Stomach (tissue), 9 donors: ENCODE results near the gene TPST2. TPM values are rescaled to one million over a fixed set of nuclear protein-coding genes. Genes with fewer than 3 reads are reported as not detected.
A peak's percentile ranks its signal among the peaks of the same experiment; 100 is the strongest.

Experiments used
- DNase-seq, 2 donors: peaks; one replicate each; pipeline versions ENCODE4 v3.0.0 to v3.0.0-alpha.2; 2013 to 2019
- H3K27ac ChIP-seq, 5 donors: fragments of 200-600 bp in 4 of 5; sonication (generic) in 4 of 5; one replicate each; pipeline ENCODE4 v1.5.1; 2013 to 2019; ENCODE audit warnings: mild to moderate bottlenecking in 1 of 5, moderate library complexity in 1 of 5
- H3K27me3 ChIP-seq, 3 donors: fragments of 200-600 bp; sonication (generic); one replicate each; pipeline ENCODE4 v1.5.1; 2017 to 2019; ENCODE audit warnings: mixed run types in 1 of 3
- H3K36me3 ChIP-seq, 4 donors: fragments of 200-600 bp; sonication (generic); 1 replicate in 3 of 4; 2 replicates in 1 of 4; pipeline ENCODE4 v1.5.1; 2016 to 2019
- H3K4me1 ChIP-seq, 4 donors: fragments of 200-600 bp; sonication (generic); one replicate each; pipeline ENCODE4 v1.5.1; 2016 to 2019
- H3K4me3 ChIP-seq, 4 donors: fragments of 200-600 bp; sonication (generic) in 3 of 4; one replicate each; pipeline ENCODE4 v1.5.1; 2016 to 2019; ENCODE audit warnings: mild to moderate bottlenecking in 1 of 4
- H3K9me3 ChIP-seq, 4 donors: fragments of 200-600 bp; sonication (generic); one replicate each; pipeline ENCODE4 v1.5.1; 2016 to 2019
- EP300 ChIP-seq: sonication (generic); formaldehyde crosslinking; IDR thresholded peaks from one replicate; pipeline ENCODE4 v1.6.1; 2017; ENCODE audit warnings: antibody characterized with exemption
- POLR2A ChIP-seq, 4 donors: fragments of 450-650 bp; IDR thresholded peaks; one replicate each; pipeline ENCODE4 v1.6.1; 2016; ENCODE audit warnings: antibody characterized with exemption in 4 of 4, control low read depth in 2 of 4, mild to moderate bottlenecking in 1 of 4, moderate library complexity in 1 of 4
- POLR2AphosphoS5 ChIP-seq, 3 donors: sonication (generic); formaldehyde crosslinking; IDR thresholded peaks; one replicate each; pipeline ENCODE4 v1.6.1; 2016; ENCODE audit warnings: antibody characterized with exemption in 3 of 3
- WGBS, 5 donors: extraction: QIAGEN DNeasy Blood & Tissue Kit in 3 of 5; methylation state at CpG; one replicate each; pipeline versions ENCODE4 v1.1.5 to v1.1.7; 2013 to 2018; 5-methylcytosine and 5-hydroxymethylcytosine counted together
- intact Hi-C: fragments of 100-400 bp; cut with DNase I; formaldehyde crosslinking; loops from one replicate; pipeline ENCODE4 v1.15.1; 2023; ENCODE audit warnings: low total_unique reads
- polyA plus RNA-seq, 3 donors: library from polyadenylated mRNA; stranded (reverse); fragments of 200-250 nt; gene quantifications; one replicate each; pipeline ENCODE4 v1.2.3, GENCODE V29; 2013
- total RNA-seq, 5 donors: library from RNA; depleted of rRNA; stranded (reverse); fragments of >200 nt; gene quantifications; one replicate each; pipeline versions ENCODE4 v1.1.0 to v1.2.3, GENCODE V29; 2014 to 2016
- TF ChIP-seq, protein P1 (sequence below), 7 experiments: fragments of 450-650 bp in 4 of 7; fragments of 200-600 bp in 3 of 7; sonication (generic) in 3 of 7; IDR thresholded peaks; one replicate each; pipeline ENCODE4 v1.5.1; 2016 to 2019; ENCODE audit warnings: antibody characterized with exemption in 7 of 7, control low read depth in 2 of 7, mild to moderate bottlenecking in 1 of 7
- donor health status: healthy with polysubstance abuse.
- donor health status: Bipolar disorder and iron deficiency.
- donor health status: healthy.

The TPST2 gene
- total and polyA plus RNA-seq, 8 donors, result 5.3 to 88.3 (median 10.4) TPM

DNA sequence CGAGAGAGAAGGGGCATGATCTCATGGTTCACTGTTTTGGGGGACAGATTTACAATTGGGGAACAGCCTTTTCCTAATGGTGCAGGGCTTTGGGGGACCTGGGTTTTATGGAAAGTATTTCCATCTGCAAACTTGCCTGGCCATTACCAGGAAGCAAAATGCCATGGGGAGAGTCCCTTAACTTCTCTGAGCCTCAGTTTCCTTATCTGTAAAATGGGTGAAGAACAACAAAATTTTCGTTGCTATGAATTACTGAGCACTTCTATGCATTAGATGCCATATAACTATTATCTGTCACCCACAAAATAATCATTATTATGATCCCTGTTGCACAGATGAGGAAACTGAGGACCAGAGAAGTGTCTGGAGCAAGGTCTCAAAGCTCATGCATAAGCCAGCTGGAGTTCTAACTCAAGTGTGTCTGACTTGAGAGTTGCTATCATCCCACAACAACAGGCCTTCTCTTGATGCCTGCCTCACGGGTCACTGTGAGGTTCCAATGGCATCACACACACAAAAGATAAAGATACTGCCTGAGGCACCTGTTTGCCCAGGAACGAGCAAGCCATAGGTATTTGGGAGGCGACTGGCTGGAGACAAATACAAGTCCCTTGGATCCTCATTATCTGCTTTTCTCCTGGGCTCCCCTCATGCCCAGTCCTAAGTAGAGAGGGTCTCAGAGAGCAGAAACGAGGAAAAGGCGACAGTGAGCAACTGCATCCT, 15.8 kb downstream of the TPST2 start:
- Histone ChIP-seq H3K4me1 (peaks cover 0 to 31% (median 0%) of the 10 kb centered on the region in 4 donors), H3K27me3 (no peaks in the 10 kb centered on the region), H3K36me3 (no peaks in the 10 kb centered on the region), H3K4me3 (no peak overlapping the region), H3K27ac (peak overlapping the region in 2 of 5 donors; percentile 48 to 59), H3K9me3 (no peaks in the 10 kb centered on the region)
- DNase-seq, result no peak
- intact Hi-C loops, result no loop called here
- TF ChIP-seq, protein P1, sequence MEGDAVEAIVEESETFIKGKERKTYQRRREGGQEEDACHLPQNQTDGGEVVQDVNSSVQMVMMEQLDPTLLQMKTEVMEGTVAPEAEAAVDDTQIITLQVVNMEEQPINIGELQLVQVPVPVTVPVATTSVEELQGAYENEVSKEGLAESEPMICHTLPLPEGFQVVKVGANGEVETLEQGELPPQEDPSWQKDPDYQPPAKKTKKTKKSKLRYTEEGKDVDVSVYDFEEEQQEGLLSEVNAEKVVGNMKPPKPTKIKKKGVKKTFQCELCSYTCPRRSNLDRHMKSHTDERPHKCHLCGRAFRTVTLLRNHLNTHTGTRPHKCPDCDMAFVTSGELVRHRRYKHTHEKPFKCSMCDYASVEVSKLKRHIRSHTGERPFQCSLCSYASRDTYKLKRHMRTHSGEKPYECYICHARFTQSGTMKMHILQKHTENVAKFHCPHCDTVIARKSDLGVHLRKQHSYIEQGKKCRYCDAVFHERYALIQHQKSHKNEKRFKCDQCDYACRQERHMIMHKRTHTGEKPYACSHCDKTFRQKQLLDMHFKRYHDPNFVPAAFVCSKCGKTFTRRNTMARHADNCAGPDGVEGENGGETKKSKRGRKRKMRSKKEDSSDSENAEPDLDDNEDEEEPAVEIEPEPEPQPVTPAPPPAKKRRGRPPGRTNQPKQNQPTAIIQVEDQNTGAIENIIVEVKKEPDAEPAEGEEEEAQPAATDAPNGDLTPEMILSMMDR (IDR thresholded peaks at IDR 0.05), result no peak
- TF ChIP-seq POLR2AphosphoS5 (IDR thresholded peaks at IDR 0.05) (no peak), EP300 (no peak), POLR2A (IDR thresholded peaks at IDR 0.05) (no peak)
- 76 to 83% (median 79%) methylated on average over 7 of the region's 7 CpGs for WGBS, 5 donors

DNA sequence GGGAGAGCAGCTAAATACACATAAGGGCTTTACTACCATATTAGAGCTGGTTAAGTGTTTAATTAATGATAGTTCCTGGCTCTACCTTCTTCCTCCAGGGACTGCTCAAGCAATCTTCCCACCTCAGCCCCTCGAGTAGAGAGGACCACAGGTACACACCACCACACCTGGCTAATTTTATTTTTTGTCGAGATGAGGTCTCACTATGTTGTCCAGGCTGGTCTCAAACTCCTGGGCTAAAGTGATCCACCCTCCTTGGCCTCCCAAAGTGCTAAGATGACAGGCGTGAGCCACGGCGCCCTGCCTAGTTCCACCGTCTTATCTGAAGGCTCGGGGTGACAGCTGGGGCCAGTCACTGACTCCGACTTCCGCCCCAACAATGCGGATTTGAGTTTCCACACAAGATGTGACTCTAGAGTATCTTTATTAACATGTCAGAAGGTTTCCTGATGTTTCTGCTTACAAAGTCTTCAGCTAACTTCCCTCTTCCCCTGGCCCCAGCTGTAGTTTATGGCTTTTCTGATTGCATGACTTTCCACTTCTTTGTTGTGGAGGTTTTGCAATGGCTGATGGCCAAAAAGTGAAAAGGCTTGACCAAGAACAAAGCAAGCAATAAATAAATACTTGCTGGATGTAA, 16.8 kb downstream of the TPST2 start:
- intact Hi-C loops, result no loop called here
- H3K27me3 ChIP-seq, result no peaks in the 10 kb centered on the region
- H3K36me3 ChIP-seq, result no peaks in the 10 kb centered on the region
- peak; percentile 34 to 50 for DNase-seq
- TF ChIP-seq POLR2AphosphoS5 (IDR thresholded peaks at IDR 0.05) (no peak), EP300 (no peak), POLR2A (IDR thresholded peaks at IDR 0.05) (no peak)
- TF ChIP-seq, protein P1 (IDR thresholded peaks at IDR 0.05), result no peak
- peaks cover 0 to 29% (median 0%) of the 10 kb centered on the region in 4 donors for H3K4me1 ChIP-seq
- H3K27ac ChIP-seq, result peak overlapping the region in 3 of 5 donors; percentile 34 to 59 (median 48)
- no peaks in the 10 kb centered on the region for H3K9me3 ChIP-seq
- H3K4me3 ChIP-seq, result no peak overlapping the region
- WGBS, 5 donors, result 62 to 71% (median 63%) methylated on average over 10 of the region's 10 CpGs

DNA sequence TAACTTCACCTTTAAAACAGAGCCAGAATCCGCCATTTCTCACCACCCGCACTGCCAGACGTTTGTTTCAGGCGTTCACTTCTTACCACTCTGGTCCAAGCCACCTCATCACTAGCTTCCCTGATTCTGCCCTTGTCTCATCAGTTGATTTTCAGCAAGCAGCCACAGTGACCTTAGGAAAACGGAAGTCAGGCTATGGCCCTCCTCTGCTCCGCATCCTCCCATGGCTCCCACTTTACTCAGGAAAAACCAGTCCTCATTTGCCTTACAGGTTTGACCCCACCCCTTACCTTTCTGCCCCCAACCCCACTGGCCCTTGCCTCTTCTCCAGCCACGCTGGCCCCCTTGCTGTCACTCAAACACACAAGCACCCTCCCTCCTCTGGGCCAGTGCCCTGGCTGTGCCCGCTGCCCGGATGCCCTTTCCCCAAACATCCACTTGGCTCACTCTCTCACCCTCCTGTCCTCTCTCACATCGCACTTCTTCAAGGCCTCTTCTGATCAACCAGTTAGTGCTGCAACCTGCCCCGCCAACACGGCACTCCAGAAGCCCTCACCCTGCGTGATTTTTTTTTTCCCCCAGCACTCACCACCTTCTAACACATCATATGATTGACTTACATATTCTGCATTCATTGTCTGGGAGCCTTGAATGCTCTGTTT, 18.9 kb downstream of the TPST2 start:
- H3K36me3 ChIP-seq, result no peaks in the 10 kb centered on the region
- peaks cover 0 to 29% (median 0%) of the 10 kb centered on the region in 4 donors for H3K4me1 ChIP-seq
- 88 to 94% (median 93%) methylated on average over 13 of the region's 13 CpGs for WGBS, 5 donors
- intact Hi-C loops, result no loop called here
- H3K9me3 ChIP-seq, result no peaks in the 10 kb centered on the region
- H3K4me3 ChIP-seq, result no peak overlapping the region
- no peak overlapping the region for H3K27ac ChIP-seq
- no peak for DNase-seq
- H3K27me3 ChIP-seq, result no peaks in the 10 kb centered on the region
- TF ChIP-seq POLR2A (IDR thresholded peaks at IDR 0.05), result no peak
- TF ChIP-seq, protein P1 (IDR thresholded peaks at IDR 0.05), result no peak
- TF ChIP-seq EP300, result no peak
- TF ChIP-seq POLR2AphosphoS5 (IDR thresholded peaks at IDR 0.05), result no peak

DNA sequence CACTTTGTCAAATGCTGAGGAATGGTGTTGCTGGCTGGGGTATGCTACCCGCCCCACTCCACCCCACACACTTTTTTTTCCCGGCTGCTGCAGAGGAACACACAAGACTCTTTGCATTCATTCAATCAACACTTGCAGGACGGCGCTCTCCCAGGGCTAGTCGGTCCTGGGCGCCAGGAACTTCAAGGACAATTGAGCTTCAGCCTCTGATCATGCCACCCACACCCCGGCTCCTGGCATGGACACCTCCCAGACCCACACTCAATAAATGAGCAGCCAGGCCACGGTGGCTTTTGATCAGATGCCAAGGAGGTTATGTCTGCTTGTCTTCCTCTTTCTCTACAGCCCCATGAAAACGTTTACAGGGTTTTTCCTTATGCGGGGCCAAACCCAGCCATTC, 19.8 kb downstream of the TPST2 start:
- intact Hi-C loops, result no loop called here
- Histone ChIP-seq H3K27ac (no peak overlapping the region), H3K27me3 (no peaks in the 10 kb centered on the region), H3K9me3 (no peaks in the 10 kb centered on the region), H3K4me1 (peaks cover 0 to 29% (median 0%) of the 10 kb centered on the region in 4 donors), H3K4me3 (no peak overlapping the region), H3K36me3 (peaks cover 0 to 2% (median under 1%) of the 10 kb centered on the region in 4 donors)
- TF ChIP-seq EP300, result no peak
- no peak for TF ChIP-seq POLR2AphosphoS5 (IDR thresholded peaks at IDR 0.05)
- TF ChIP-seq, protein P1 (IDR thresholded peaks at IDR 0.05), result no peak
- TF ChIP-seq POLR2A (IDR thresholded peaks at IDR 0.05), result no peak
- no peak for DNase-seq
- WGBS, 5 donors, result 48 to 61% (median 58%) methylated on average over 10 of the region's 10 CpGs
